ENCODE results near the gene NELFE.
"Not testable (repeated sequence)": the region's sequence is repeated elsewhere in the genome, so short reads cannot be mapped to it uniquely, and the experiment has no call there.

DNA sequence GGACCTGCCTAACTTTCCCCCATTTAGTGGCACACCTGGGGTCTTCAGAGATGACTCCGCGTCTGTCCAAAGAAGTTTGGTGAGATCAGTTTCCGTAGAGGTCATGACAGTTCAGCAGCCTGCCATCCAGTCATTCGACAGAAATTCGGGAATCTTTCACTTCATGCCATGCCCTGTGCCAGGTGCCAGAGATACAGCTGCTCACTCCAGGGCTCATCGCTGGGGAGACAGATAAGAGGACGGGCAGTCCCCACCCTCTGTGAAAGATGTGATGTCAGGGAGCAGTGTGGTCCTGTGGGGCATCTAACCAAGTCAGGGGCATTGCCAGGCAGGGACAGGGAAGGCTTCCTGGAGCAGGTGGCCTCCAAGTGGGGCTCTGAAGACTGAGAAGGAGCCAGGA, 44.5 kb upstream of the NELFE start:
- TF ChIP-seq, protein P1, sequence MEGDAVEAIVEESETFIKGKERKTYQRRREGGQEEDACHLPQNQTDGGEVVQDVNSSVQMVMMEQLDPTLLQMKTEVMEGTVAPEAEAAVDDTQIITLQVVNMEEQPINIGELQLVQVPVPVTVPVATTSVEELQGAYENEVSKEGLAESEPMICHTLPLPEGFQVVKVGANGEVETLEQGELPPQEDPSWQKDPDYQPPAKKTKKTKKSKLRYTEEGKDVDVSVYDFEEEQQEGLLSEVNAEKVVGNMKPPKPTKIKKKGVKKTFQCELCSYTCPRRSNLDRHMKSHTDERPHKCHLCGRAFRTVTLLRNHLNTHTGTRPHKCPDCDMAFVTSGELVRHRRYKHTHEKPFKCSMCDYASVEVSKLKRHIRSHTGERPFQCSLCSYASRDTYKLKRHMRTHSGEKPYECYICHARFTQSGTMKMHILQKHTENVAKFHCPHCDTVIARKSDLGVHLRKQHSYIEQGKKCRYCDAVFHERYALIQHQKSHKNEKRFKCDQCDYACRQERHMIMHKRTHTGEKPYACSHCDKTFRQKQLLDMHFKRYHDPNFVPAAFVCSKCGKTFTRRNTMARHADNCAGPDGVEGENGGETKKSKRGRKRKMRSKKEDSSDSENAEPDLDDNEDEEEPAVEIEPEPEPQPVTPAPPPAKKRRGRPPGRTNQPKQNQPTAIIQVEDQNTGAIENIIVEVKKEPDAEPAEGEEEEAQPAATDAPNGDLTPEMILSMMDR (IDR thresholded peaks at IDR 0.05), result not testable (repeated sequence)
- not testable (repeated sequence) for TF ChIP-seq POLR2A (IDR thresholded peaks at IDR 0.05)

All from right lobe of liver (tissue), 4 donors.